ENCODE results near the gene SPAG8.

DNA sequence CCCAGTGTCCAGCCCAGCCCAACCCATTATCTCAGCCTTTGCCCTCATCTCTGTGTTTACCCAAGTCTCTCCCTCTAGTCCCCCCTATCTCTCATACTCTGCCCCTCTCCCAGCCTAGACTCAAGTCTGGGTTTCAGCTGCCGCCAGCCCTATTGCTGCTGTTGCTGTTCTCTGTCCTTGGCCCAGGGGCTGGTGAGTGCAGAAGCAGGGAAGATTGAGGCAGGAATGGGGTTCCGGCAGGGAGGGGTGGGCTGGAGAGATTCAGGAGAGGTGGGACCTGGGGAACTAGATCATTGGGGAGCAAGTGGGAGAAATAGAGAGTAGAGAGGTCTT is 17.7 kb upstream of the SPAG8 start:
- TF ChIP-seq, protein P1, sequence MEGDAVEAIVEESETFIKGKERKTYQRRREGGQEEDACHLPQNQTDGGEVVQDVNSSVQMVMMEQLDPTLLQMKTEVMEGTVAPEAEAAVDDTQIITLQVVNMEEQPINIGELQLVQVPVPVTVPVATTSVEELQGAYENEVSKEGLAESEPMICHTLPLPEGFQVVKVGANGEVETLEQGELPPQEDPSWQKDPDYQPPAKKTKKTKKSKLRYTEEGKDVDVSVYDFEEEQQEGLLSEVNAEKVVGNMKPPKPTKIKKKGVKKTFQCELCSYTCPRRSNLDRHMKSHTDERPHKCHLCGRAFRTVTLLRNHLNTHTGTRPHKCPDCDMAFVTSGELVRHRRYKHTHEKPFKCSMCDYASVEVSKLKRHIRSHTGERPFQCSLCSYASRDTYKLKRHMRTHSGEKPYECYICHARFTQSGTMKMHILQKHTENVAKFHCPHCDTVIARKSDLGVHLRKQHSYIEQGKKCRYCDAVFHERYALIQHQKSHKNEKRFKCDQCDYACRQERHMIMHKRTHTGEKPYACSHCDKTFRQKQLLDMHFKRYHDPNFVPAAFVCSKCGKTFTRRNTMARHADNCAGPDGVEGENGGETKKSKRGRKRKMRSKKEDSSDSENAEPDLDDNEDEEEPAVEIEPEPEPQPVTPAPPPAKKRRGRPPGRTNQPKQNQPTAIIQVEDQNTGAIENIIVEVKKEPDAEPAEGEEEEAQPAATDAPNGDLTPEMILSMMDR (optimal IDR thresholded peaks at IDR 0.05 in 1 of 3, IDR thresholded peaks at IDR 0.05 in 1 of 3, conservative IDR thresholded peaks at IDR 0.05 in 1 of 3; ENCODE audit: extremely low read depth in 1 of 3, insufficient read depth in 2 of 3, low read length in 3 of 3) = no peak
- TF ChIP-seq EZH2 (IDR thresholded peaks at IDR 0.05; ENCODE audit: low read length) = no peak

Measured in keratinocyte (primary cell).